ENCODE results near the gene ATG2A. TPM values are rescaled to one million over a fixed set of nuclear protein-coding genes. Genes with fewer than 3 reads are reported as not detected.

The ATG2A gene
- total and polyA plus RNA-seq, 9 of the 15 experiments (the other 6 are each of a cell fraction or from before 2014, with no cell fraction given) = 0.25 to 45.9 (median 5.2) TPM

- TF ChIP-seq CHAMP1 (IDR thresholded peaks at IDR 0.05) = no peak
- TF ChIP-seq, protein P1, sequence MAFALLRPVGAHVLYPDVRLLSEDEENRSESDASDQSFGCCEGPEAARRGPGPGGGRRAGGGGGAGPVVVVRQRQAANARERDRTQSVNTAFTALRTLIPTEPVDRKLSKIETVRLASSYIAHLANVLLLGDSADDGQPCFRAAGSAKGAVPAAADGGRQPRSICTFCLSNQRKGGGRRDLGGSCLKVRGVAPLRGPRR (CRISPR knock-in tag; IDR thresholded peaks at IDR 0.05) = no peak
- TF ChIP-seq ELK3 (CRISPR knock-in tag; IDR thresholded peaks at IDR 0.05) = no peak
- TF ChIP-seq SMAD3 (CRISPR knock-in tag; conservative IDR thresholded peaks at IDR 0.05) = no peak
- TF ChIP-seq ESRRB (CRISPR knock-in tag; IDR thresholded peaks at IDR 0.05; ENCODE audit: borderline replicate concordance) = no peak
- peak; percentile 44; the same call in 1 of the 2 replicates for TF ChIP-seq MTA1 (IDR thresholded peaks at IDR 0.05; ENCODE audit: borderline replicate concordance)
- no peak for TF ChIP-seq NFIX (CRISPR knock-in tag; IDR thresholded peaks at IDR 0.05; ENCODE audit: low read depth)
- TF ChIP-seq POLR3A (IDR thresholded peaks at IDR 0.05; ENCODE audit: borderline replicate concordance, extremely low read depth, insufficient read depth, insufficient read length) = no peak
- TF ChIP-seq ZNF146 (CRISPR knock-in tag; IDR thresholded peaks at IDR 0.05; ENCODE audit: unreplicated experiment) = no peak
- TF ChIP-seq PATZ1 (CRISPR knock-in tag; IDR thresholded peaks at IDR 0.05; ENCODE audit: borderline replicate concordance) = no peak
- no peak for TF ChIP-seq KLF6 (CRISPR knock-in tag; IDR thresholded peaks at IDR 0.05; ENCODE audit: borderline replicate concordance)
- TF ChIP-seq ZNF121 (CRISPR knock-in tag; conservative IDR thresholded peaks at IDR 0.05) = no peak
- TF ChIP-seq, protein P2, sequence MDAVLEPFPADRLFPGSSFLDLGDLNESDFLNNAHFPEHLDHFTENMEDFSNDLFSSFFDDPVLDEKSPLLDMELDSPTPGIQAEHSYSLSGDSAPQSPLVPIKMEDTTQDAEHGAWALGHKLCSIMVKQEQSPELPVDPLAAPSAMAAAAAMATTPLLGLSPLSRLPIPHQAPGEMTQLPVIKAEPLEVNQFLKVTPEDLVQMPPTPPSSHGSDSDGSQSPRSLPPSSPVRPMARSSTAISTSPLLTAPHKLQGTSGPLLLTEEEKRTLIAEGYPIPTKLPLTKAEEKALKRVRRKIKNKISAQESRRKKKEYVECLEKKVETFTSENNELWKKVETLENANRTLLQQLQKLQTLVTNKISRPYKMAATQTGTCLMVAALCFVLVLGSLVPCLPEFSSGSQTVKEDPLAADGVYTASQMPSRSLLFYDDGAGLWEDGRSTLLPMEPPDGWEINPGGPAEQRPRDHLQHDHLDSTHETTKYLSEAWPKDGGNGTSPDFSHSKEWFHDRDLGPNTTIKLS (IDR thresholded peaks at IDR 0.05; ENCODE audit: borderline replicate concordance, low read depth) = peak; percentile 37; the same call in 1 of the 2 replicates
- TF ChIP-seq, protein P3, sequence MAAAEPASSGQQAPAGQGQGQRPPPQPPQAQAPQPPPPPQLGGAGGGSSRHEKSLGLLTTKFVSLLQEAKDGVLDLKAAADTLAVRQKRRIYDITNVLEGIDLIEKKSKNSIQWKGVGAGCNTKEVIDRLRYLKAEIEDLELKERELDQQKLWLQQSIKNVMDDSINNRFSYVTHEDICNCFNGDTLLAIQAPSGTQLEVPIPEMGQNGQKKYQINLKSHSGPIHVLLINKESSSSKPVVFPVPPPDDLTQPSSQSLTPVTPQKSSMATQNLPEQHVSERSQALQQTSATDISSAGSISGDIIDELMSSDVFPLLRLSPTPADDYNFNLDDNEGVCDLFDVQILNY (CRISPR knock-in tag; IDR thresholded peaks at IDR 0.05) = no peak
- peak; percentile 86 for TF ChIP-seq SMAD4 (CRISPR knock-in tag; conservative IDR thresholded peaks at IDR 0.05)
- no peak for TF ChIP-seq CHD1 (IDR thresholded peaks at IDR 0.05; ENCODE audit: low read length)
- no peak for TF ChIP-seq KLF10 (CRISPR knock-in tag; IDR thresholded peaks at IDR 0.05)
- no peak for TF ChIP-seq ZNF212 (CRISPR knock-in tag; IDR thresholded peaks at IDR 0.05)
Measured at GRCh38 chr11:64854534-64855502, 62.2 kb downstream of the ATG2A start (continued).

All from K562 (cell line).